IMR-90 (cell line): Measurements from ENCODE around the gene CFAP58. TPM values are rescaled to one million over a fixed set of nuclear protein-coding genes. Genes with fewer than 3 reads are reported as not detected.

Source experiments
- ATAC-seq: fragments of 200-7000 bp; cut with Tn5 transposase; 2 replicates; pipeline ENCODE4 v1.9.1; 2020; ENCODE audit warnings: low read depth, mild to moderate bottlenecking, moderate library complexity
- BruUV-seq: library from RNA; stranded (reverse); fragments of 400-500 nt; replicated peaks from 2 replicates; lab custom pipeline; 2021; lab: Mats Ljungman, UMichigan
- CTCF ChIA-PET: fragments of 300-600 bp; formaldehyde crosslinking; extraction: SDS; loops from one replicate; lab custom pipeline; 2021; ENCODE audit warnings: antibody characterized with exemption; lab: Yijun Ruan, JAX
- POLR2A ChIA-PET: fragments of 300-600 bp; sonication (Branson Sonifier 250); formaldehyde crosslinking; loops from one replicate; lab custom pipeline; 2022; ENCODE audit warnings: antibody characterized with exemption; ENCODE audit not compliant: unreplicated experiment; lab: Charles Lee
- DNase-seq: peaks from one replicate; pipeline ENCODE4 v3.0.0; 2013
- H2AFZ ChIP-seq: replicated peaks from 2 replicates; pipeline ENCODE3; 2013; ENCODE audit warnings: low read length, mild to moderate bottlenecking; ENCODE audit not compliant: poor library complexity
- H2AK5ac ChIP-seq: 2 replicates; pipeline ENCODE4 v1.6.1; 2013; ENCODE audit warnings: low read depth, low read length, inconsistent platforms
- H2AK9ac ChIP-seq: replicated peaks from 2 replicates; pipeline ENCODE3; 2013; ENCODE audit warnings: mild to moderate bottlenecking, low read depth, low read length, moderate library complexity; ENCODE audit not compliant: poor library complexity
- H2BK120ac ChIP-seq: 2 replicates; pipeline ENCODE4 v1.6.1; 2013; ENCODE audit warnings: low read depth, low read length, inconsistent platforms
- H2BK15ac ChIP-seq: 3 replicates; pipeline ENCODE4 v1.6.1; 2013; ENCODE audit warnings: low read depth, low read length, inconsistent platforms
- H2BK20ac ChIP-seq: 2 replicates; pipeline ENCODE4 v1.6.1; 2013; ENCODE audit warnings: low read depth, mild to moderate bottlenecking, inconsistent platforms, low read length, moderate library complexity
- H2BK5ac ChIP-seq: 2 replicates; pipeline ENCODE4 v1.6.1; 2013; ENCODE audit warnings: mild to moderate bottlenecking, low read depth, low read length, inconsistent platforms; ENCODE audit not compliant: poor library complexity, severe bottlenecking
- H3K14ac ChIP-seq: replicated peaks from 2 replicates; pipeline ENCODE4 v1.6.1; 2013; ENCODE audit warnings: low read depth, low read length, inconsistent platforms
- H3K18ac ChIP-seq: 2 replicates; pipeline ENCODE4 v1.6.1; 2013; ENCODE audit warnings: low read depth, low read length, control low read depth
- H3K23ac ChIP-seq: 2 replicates; pipeline ENCODE4 v1.6.1; 2013; ENCODE audit warnings: low read depth, low read length, inconsistent platforms
- H3K27ac ChIP-seq: 2 replicates; pipeline ENCODE4 v1.5.1; 2013; ENCODE audit warnings: mild to moderate bottlenecking, control low read depth, low read length; ENCODE audit not compliant: insufficient read depth
- H3K27me3 ChIP-seq: 2 replicates; pipeline ENCODE4 v1.6.1; 2013; ENCODE audit warnings: low read length; ENCODE audit not compliant: control insufficient read depth, insufficient read depth
- H3K36me3 ChIP-seq: 2 replicates; pipeline ENCODE4 v1.6.1; 2013; ENCODE audit warnings: low read length, mixed read lengths; ENCODE audit not compliant: control insufficient read depth, insufficient read depth
- H3K4ac ChIP-seq: 2 replicates; pipeline ENCODE4 v1.6.1; 2013; ENCODE audit warnings: low read depth, low read length, inconsistent platforms
- H3K4me1 ChIP-seq: 2 replicates; pipeline ENCODE4 v1.6.1; 2013; ENCODE audit warnings: low read length, mixed read lengths; ENCODE audit not compliant: control insufficient read depth, insufficient read depth
- H3K4me2 ChIP-seq: 2 replicates; pipeline ENCODE4 v1.6.1; 2013; ENCODE audit warnings: low read depth, mild to moderate bottlenecking, control low read depth, low read length, moderate library complexity
- H3K4me3 ChIP-seq: 2 replicates; pipeline ENCODE4 v1.5.1; 2013; ENCODE audit warnings: low read depth, mild to moderate bottlenecking, control low read depth, low read length, moderate library complexity; ENCODE audit not compliant: insufficient read depth
- H3K56ac ChIP-seq: 2 replicates; pipeline ENCODE4 v1.6.1; 2013; ENCODE audit warnings: low read length, inconsistent platforms; ENCODE audit not compliant: insufficient read depth; ENCODE audit errors: extremely low read depth
- H3K79me1 ChIP-seq, 2 experiments: 2 replicates each; pipeline ENCODE4 v1.6.1; 2013; ENCODE audit warnings: low read length in 2 of 2, inconsistent platforms in 1 of 2, low read depth in 1 of 2
- H3K9ac ChIP-seq: 2 replicates; pipeline ENCODE4 v1.6.1; 2013; ENCODE audit warnings: low read depth, low read length, control low read depth
- H3K9me1 ChIP-seq: 2 replicates; pipeline ENCODE4 v1.6.1; 2013; ENCODE audit warnings: low read length, inconsistent platforms; ENCODE audit not compliant: insufficient read depth
- H3K9me3 ChIP-seq: 2 replicates; pipeline ENCODE4 v1.6.1; 2013; ENCODE audit warnings: low read length; ENCODE audit not compliant: control insufficient read depth, insufficient read depth
- H4K20me1 ChIP-seq: 2 replicates; pipeline ENCODE4 v1.6.1; 2013; ENCODE audit warnings: low read length, inconsistent platforms; ENCODE audit not compliant: insufficient read depth
- H4K5ac ChIP-seq: 2 replicates; pipeline ENCODE4 v1.6.1; 2013; ENCODE audit warnings: mild to moderate bottlenecking, low read depth, low read length, control low read depth
- H4K8ac ChIP-seq, 2 experiments: 2 replicates each; pipeline ENCODE4 v1.6.1; 2013; ENCODE audit warnings: low read depth in 2 of 2, low read length in 2 of 2, control low read depth in 1 of 2, inconsistent platforms in 1 of 2
- H4K91ac ChIP-seq: 2 replicates; pipeline ENCODE4 v1.6.1; 2013; ENCODE audit warnings: low read depth, low read length, inconsistent platforms; ENCODE audit not compliant: insufficient read depth
- CEBPB ChIP-seq: IDR thresholded peaks from 2 replicates; pipeline ENCODE4 v1.6.1; 2012; ENCODE audit warnings: low read depth, low read length, improper control_type of control experiment
- FOS ChIP-seq: fragments of 150-350 bp; IDR thresholded peaks from 2 replicates; pipeline ENCODE4 v1.6.1; 2016; ENCODE audit warnings: low read depth, low read length
- MAFK ChIP-seq: IDR thresholded peaks from 2 replicates; pipeline ENCODE4 v1.6.1; 2012; ENCODE audit warnings: low read depth, low read length, improper control_type of control experiment
- MAZ ChIP-seq: IDR thresholded peaks from 2 replicates; pipeline ENCODE4 v1.6.1; 2012; ENCODE audit warnings: low read depth, mild to moderate bottlenecking, low read length, improper control_type of control experiment, moderate library complexity, borderline replicate concordance
- MXI1 ChIP-seq: IDR thresholded peaks from 2 replicates; pipeline ENCODE4 v1.6.1; 2012; ENCODE audit warnings: low read depth, mild to moderate bottlenecking, low read length, moderate library complexity, borderline replicate concordance
- NFE2L2 ChIP-seq: fragments of 150-350 bp; IDR thresholded peaks from 2 replicates; pipeline ENCODE4 v1.6.1; 2016; ENCODE audit warnings: low read depth, mild to moderate bottlenecking, low read length
- POLR2A ChIP-seq: IDR thresholded peaks from 2 replicates; pipeline ENCODE4 v1.6.1; 2012; ENCODE audit warnings: mild to moderate bottlenecking, low read depth, low read length
- RFX5 ChIP-seq: IDR thresholded peaks from 2 replicates; pipeline ENCODE4 v1.8.0; 2012; ENCODE audit warnings: low read depth, mild to moderate bottlenecking, low read length, moderate library complexity
- SMC3 ChIP-seq: fragments of 150-350 bp; IDR thresholded peaks from 2 replicates; pipeline ENCODE4 v1.6.1; 2016; ENCODE audit warnings: low read depth, mild to moderate bottlenecking, antibody characterized with exemption, low read length, moderate library complexity
- WGBS, 2 experiments: methylation state at CpG; one replicate each; pipeline versions ENCODE4 v1.1.5 to v1.1.7; 2013; ENCODE audit warnings: missing lambda C conversion rate in 2 of 2; ENCODE audit not compliant: insufficient read length in 1 of 2; ENCODE audit errors: extremely low coverage in 2 of 2; 5-methylcytosine and 5-hydroxymethylcytosine counted together
- dilution Hi-C: fragments of 300-500 bp; cut with HindIII; formaldehyde crosslinking; loops from one replicate; pipeline ENCODE4 v1.14.3; 2018; ENCODE audit warnings: low sequenced_read_pairs; ENCODE audit not compliant: unreplicated experiment
- in situ Hi-C: fragments of 300-500 bp; cut with MboI; formaldehyde crosslinking; loops from 3 replicates; pipeline ENCODE4 v1.14.3; 2019; ENCODE audit warnings: low sequenced_read_pairs, inconsistent platforms, mixed read lengths
- intact Hi-C: fragments of 100-400 bp; cut with micrococcal nuclease; formaldehyde crosslinking; loops from 2 replicates; pipeline ENCODE4 v1.10.0; 2022
- polyA plus RNA-seq, 3 experiments: library from polyadenylated mRNA; depleted of rRNA; stranded (reverse); fragments of >200 nt; gene quantifications; 2 replicates each; pipeline ENCODE4 v1.2.3, GENCODE V29; 2012; ENCODE audit warnings: low replicate concordance in 1 of 3
- total RNA-seq: library from RNA; depleted of rRNA; stranded (reverse); fragments of >200 nt; gene quantifications from 2 replicates; pipeline ENCODE4 v1.2.3, GENCODE V29; 2012
- TF ChIP-seq, protein P1 (sequence below): fragments of 150-350 bp; IDR thresholded peaks from 2 replicates; pipeline ENCODE4 v1.6.1; 2016; ENCODE audit warnings: low read depth, mild to moderate bottlenecking, low read length, moderate library complexity, borderline replicate concordance
- TF ChIP-seq, protein P2 (sequence below): fragments of 150-350 bp; IDR thresholded peaks from 2 replicates; pipeline ENCODE4 v1.6.1; 2017; ENCODE audit warnings: mild to moderate bottlenecking, antibody characterized with exemption, low read length, low read depth
- TF ChIP-seq, protein P3 (sequence below): conservative IDR thresholded peaks from 2 replicates; pipeline ENCODE4 v1.5.1; 2012; ENCODE audit warnings: mild to moderate bottlenecking, low read depth, low read length, improper control_type of control experiment

The CFAP58 gene
- total and polyA plus RNA-seq, 2 of the 4 experiments (the other 2 are of a cell fraction) = 0.36 to 0.72 TPM

DNA sequence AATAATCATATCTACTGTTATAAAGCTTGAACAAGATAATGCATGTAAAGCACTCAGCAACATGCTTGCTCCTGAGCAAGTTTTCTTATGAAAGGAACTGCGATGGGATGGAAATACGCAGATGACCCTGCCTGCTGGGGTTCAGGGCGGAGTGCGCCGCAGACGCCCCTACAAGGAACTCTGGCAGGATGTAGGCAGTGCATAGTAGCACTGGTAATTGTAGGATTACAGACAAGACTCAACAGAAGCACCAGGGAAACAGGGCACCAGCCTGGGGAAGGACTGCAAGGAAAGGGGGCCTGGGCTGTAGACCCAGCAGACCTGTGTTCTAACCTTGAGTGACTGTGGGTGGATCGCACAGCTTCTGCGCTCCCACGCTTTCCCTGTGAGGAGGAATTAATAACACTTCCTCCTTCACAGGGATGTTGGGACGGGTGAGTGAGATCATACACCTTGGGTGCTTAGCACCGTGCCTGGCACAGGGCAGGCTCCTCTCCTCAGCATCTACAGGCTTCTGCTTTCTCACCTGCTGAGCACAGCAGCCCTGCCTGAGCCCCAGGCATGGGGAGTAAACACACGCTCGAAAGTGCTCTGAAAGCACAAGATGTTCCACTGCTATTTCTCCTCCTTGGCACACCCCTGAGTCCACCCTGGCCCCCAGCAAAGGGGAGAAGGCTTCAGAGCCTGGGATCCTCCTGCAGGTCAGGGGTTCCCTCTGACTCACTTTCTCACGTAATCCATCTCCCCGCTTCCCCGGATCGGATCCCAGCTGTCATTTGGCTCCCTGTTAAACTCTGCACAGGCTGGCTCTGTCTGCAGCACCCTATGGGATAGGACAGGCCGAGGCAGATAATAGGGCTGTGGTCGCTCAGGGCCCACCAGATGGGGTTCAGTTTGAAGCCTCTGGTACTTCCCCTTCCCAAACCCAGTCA is 34.6 kb upstream of the CFAP58 start:
- Histone ChIP-seq H2AK5ac (peak overlapping the region; percentile 76), H4K91ac (peak overlapping the region; percentile 17; the same call in 1 of the 2 replicates), H3K9me3 (no peaks in the 10 kb centered on the region), H3K4me1 (peaks cover 41% of the 10 kb centered on the region), H2AK9ac (peak overlapping the region; percentile 80), H2BK20ac (no peak overlapping the region), H2AFZ (no peak overlapping the region), H3K36me3 (peaks cover 18% of the 10 kb centered on the region), H3K56ac (no peak overlapping the region), H3K9me1 (peaks cover 58% of the 10 kb centered on the region), H3K23ac (peak overlapping the region; percentile 8; the same call in 1 of the 2 replicates), H3K4ac (no peak overlapping the region; the same call in 1 of the 2 replicates), H2BK15ac (no peak overlapping the region), H2BK120ac (peak overlapping the region; percentile 22; the same call in 1 of the 2 replicates), H4K8ac (peak overlapping the region in 1 of 2 experiments; percentile 24; a peak in 1 of 4 replicates), H3K14ac (no peak overlapping the region), H4K5ac (no peak overlapping the region), H3K18ac (no peak overlapping the region), H3K27ac (peak overlapping the region; percentile 15), H3K9ac (no peak overlapping the region), H3K4me2 (peak overlapping the region; percentile 33), H3K27me3 (no peaks in the 10 kb centered on the region), H2BK5ac (peak overlapping the region; percentile 4), H3K79me1 (peaks cover 13 to 97% of the 10 kb centered on the region in 2 experiments), H4K20me1 (peaks cover 96% of the 10 kb centered on the region), H3K4me3 (no peak overlapping the region)
- CTCF ChIA-PET = no interaction called here
- WGBS, 2 experiments = 28% methylated on average over 3 of the region's 19 CpGs; no CpG with 5 or more reads in 1 of the 2 experiments
- intact Hi-C loops (no loop called here), dilution Hi-C loops (no loop called here), in situ Hi-C loops (no loop called here)
- DNase-seq = peak; percentile 73
- TF ChIP-seq, protein P1, sequence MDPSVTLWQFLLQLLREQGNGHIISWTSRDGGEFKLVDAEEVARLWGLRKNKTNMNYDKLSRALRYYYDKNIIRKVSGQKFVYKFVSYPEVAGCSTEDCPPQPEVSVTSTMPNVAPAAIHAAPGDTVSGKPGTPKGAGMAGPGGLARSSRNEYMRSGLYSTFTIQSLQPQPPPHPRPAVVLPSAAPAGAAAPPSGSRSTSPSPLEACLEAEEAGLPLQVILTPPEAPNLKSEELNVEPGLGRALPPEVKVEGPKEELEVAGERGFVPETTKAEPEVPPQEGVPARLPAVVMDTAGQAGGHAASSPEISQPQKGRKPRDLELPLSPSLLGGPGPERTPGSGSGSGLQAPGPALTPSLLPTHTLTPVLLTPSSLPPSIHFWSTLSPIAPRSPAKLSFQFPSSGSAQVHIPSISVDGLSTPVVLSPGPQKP = no peak
- TF ChIP-seq, protein P2, sequence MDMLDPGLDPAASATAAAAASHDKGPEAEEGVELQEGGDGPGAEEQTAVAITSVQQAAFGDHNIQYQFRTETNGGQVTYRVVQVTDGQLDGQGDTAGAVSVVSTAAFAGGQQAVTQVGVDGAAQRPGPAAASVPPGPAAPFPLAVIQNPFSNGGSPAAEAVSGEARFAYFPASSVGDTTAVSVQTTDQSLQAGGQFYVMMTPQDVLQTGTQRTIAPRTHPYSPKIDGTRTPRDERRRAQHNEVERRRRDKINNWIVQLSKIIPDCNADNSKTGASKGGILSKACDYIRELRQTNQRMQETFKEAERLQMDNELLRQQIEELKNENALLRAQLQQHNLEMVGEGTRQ = no peak
- TF ChIP-seq RFX5 (no peak), MAFK (no peak), MAZ (no peak), SMC3 (no peak), POLR2A (no peak; the same call in 1 of the 2 replicates), NFE2L2 (no peak), CEBPB (no peak), FOS (no peak), MXI1 (no peak)
- TF ChIP-seq, protein P3, sequence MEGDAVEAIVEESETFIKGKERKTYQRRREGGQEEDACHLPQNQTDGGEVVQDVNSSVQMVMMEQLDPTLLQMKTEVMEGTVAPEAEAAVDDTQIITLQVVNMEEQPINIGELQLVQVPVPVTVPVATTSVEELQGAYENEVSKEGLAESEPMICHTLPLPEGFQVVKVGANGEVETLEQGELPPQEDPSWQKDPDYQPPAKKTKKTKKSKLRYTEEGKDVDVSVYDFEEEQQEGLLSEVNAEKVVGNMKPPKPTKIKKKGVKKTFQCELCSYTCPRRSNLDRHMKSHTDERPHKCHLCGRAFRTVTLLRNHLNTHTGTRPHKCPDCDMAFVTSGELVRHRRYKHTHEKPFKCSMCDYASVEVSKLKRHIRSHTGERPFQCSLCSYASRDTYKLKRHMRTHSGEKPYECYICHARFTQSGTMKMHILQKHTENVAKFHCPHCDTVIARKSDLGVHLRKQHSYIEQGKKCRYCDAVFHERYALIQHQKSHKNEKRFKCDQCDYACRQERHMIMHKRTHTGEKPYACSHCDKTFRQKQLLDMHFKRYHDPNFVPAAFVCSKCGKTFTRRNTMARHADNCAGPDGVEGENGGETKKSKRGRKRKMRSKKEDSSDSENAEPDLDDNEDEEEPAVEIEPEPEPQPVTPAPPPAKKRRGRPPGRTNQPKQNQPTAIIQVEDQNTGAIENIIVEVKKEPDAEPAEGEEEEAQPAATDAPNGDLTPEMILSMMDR = no peak
- no TSS peak for BruUV-seq
- POLR2A ChIA-PET = no interaction called here
- ATAC-seq = peak; percentile 59
